ENCODE results near the gene PAX8.
A peak's percentile ranks its signal among the peaks of the same experiment; 100 is the strongest.

Gene PAX8

DNA sequence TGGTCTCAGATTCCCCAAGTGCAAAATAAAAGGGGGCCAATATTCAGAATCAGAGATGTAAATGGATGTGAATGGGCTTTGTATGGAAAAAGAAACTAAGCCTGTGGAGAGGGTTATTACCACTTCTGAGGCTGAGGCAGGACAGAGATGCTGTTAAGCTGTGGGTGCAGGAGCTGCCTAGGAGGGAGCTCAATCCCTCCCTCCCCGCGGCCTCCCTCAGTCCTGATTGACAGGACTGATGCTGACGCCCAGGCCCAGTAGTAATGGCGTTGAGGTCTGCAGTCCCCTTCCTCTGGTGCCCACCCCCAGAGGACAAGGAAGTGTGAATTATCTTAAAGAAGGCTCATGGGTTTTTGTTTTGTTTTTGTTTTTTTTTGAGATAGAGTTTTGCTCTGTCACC, 64.6 kb downstream of the PAX8 start:
- Mint-ChIP-seq H3K4me3 (no peak overlapping the region), H3K9me3 (no peaks in the 10 kb centered on the region), H3K27ac (no peak overlapping the region), H3K27me3 (no peaks in the 10 kb centered on the region), H3K36me3 (no peaks in the 10 kb centered on the region), H3K4me1 (peaks cover 20% of the 10 kb centered on the region)

GRCh38 chr2:113213061-113213930, 65.4 kb downstream of the PAX8 start:
- Mint-ChIP-seq H3K27me3 (no peaks in the 10 kb centered on the region), H3K36me3 (no peaks in the 10 kb centered on the region), H3K4me1 (peaks cover 15% of the 10 kb centered on the region), H3K9me3 (no peaks in the 10 kb centered on the region), H3K27ac (no peak overlapping the region), H3K4me3 (no peak overlapping the region)

DNA sequence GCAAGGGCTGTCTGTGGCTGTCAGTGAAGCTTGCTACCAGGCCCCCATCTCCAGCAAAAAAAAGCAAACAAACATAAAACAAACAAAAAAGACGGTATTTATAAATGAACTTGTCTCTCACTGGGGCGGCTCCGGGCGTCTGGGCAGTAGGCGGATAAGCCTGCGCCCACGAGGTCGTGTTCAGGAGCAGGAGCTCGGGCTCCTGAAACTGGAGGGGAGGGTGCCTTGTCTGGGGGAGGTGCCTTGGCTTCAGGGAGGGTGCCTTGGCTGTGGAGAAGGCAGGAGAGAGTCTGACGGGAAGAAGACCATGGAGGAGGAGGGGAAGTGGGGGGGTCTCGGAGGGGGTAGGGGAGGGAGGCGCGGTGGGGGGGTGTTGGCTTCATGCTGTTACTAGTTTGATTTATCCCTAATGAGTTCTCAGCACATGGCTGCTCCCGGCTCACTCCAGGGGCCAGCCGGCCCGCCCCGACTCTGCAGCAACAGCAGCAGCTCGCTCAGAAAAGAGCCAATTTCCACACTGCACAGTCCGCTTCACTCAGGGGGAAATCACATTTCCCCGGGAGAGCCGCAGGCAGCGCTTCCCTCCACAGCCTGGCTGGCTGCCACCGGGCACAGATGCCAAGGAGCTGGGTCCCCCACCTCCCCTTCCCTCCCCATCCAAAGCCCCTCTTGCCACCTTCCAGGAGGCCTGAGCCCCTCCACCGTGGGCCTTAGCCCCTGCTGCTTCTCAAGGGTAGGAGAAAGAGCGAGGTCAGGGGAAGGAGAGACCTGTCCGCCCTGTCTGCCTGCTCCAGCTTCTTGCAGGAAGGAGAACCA, 66.3 kb downstream of the PAX8 start:
- H3K4me1 Mint-ChIP-seq = peaks cover 12% of the 10 kb centered on the region
- no peak overlapping the region for H3K27ac Mint-ChIP-seq
- no peaks in the 10 kb centered on the region for H3K27me3 Mint-ChIP-seq
- no peak overlapping the region for H3K4me3 Mint-ChIP-seq
- no peaks in the 10 kb centered on the region for H3K9me3 Mint-ChIP-seq
- H3K36me3 Mint-ChIP-seq = no peaks in the 10 kb centered on the region

DNA sequence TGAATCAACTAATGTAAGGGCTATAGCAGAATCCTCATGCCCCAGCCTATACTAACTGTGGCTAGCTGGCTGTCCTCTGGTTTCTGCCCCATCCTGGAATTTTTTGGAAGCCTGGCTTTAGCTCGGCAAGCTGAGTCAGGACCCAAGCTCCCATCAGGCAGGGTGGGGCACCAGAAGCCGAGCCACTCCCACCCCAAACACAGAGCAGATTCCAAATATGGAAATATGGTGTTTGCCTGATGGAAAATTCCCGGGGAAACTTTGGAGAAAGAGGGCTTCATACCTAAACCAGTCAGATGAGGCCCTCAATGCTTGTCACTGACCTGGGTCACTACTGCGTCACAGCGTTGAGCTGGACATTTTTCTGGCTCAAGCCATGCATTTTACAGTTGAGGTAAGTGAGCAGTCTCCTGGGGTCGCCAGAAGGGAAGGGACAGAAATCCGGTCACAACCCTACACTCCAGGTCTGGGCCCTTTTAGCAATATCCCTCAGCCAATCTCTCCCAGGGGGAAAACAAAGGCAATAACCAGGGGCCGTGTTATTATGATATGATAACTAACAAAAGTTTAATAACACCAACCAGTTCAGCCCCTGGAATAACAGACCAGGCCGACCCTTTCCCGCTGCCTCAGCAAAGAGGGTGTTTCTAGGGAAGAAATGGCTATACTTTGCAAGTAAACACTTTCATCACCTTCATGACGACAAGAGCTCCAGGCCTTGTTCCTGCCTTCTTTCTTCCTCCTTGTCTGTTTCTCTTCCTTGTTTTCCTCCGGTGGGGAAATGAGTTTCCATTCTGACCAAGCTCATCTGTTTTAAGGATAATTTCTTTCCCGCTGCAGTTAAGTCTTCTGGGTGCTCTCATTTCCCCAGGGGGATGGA, 67.3 kb downstream of the PAX8 start:
- Mint-ChIP-seq H3K4me1 (peaks cover 6% of the 10 kb centered on the region), H3K4me3 (no peak overlapping the region), H3K9me3 (no peaks in the 10 kb centered on the region), H3K27me3 (no peaks in the 10 kb centered on the region), H3K27ac (no peak overlapping the region), H3K36me3 (no peaks in the 10 kb centered on the region)

GRCh38 chr2:113209646-113210171, 69.0 kb downstream of the PAX8 start:
- H3K4me3 Mint-ChIP-seq = no peak overlapping the region
- no peak overlapping the region for H3K27ac Mint-ChIP-seq
- H3K36me3 Mint-ChIP-seq = no peaks in the 10 kb centered on the region
- H3K27me3 Mint-ChIP-seq = no peaks in the 10 kb centered on the region
- no peaks in the 10 kb centered on the region for H3K9me3 Mint-ChIP-seq
- H3K4me1 Mint-ChIP-seq = peaks cover 15% of the 10 kb centered on the region

DNA sequence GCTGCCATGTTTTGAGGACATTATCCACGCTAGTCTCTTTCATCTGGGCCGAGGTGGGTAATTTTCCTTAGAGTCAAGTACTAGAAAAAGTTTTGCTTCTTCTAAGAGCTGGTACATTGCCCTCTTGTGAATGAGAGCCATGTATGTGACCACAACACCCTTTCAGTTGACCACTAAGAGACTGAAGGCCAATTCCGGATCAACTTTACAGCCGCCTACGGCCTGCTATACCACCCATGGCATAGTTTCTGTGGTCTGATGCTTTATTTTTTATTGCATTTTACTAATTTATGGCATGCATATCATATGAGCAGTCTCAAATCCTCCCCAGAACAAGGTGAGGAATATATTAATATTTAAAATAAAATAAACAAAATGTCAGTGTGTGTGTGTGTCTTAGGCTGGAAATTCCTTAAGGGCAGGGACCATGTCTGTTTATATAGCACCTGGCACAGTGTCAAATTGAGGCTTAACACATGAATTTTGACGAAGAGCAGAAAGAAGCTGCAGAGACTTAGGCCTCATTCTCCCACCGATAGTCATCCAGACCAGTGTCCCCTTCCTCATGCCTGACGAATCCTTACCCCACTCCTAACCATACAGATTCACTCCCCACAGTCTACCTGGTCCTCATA, 69.6 kb downstream of the PAX8 start:
- Mint-ChIP-seq H3K4me3 (no peak overlapping the region), H3K36me3 (no peaks in the 10 kb centered on the region), H3K9me3 (no peaks in the 10 kb centered on the region), H3K27ac (no peak overlapping the region), H3K4me1 (peaks cover 21% of the 10 kb centered on the region), H3K27me3 (no peaks in the 10 kb centered on the region)

- no peak overlapping the region for H3K4me3 Mint-ChIP-seq
- H3K27ac Mint-ChIP-seq = peak overlapping the region; percentile 81
- H3K36me3 Mint-ChIP-seq = no peaks in the 10 kb centered on the region
- no peaks in the 10 kb centered on the region for H3K27me3 Mint-ChIP-seq
- no peaks in the 10 kb centered on the region for H3K9me3 Mint-ChIP-seq
- H3K4me1 Mint-ChIP-seq = peaks cover 25% of the 10 kb centered on the region
Observed at GRCh38 chr2:113208396-113208795, 70.3 kb downstream of the PAX8 start.

DNA sequence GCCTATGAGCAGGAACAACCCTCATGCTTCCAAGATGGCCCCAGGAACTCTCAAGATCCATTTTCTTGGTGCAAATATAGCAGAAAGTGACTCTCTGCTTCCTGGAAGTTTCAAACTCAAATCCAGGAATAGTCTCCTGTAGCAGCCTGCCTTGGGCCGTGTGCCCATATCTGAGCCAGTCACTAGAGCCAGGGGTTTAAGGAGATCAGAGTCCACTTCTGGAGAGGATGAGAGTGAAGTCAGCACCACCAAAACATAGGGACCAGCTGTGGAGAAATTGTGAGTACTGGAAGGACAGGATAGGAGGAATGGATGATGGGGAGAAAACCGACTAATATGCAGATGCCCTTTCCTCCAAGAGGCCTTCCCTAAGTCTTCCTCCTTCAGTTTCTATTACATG, 71.7 kb downstream of the PAX8 start:
- H3K4me3 Mint-ChIP-seq = no peak overlapping the region
- peak overlapping the region; percentile 36 for H3K27ac Mint-ChIP-seq

GRCh38 chr2:113206251-113206650, 72.5 kb downstream of the PAX8 start:
- H3K27me3 Mint-ChIP-seq = no peaks in the 10 kb centered on the region
- H3K36me3 Mint-ChIP-seq = no peaks in the 10 kb centered on the region
- H3K4me1 Mint-ChIP-seq = peaks cover 25% of the 10 kb centered on the region
- H3K27ac Mint-ChIP-seq = peak overlapping the region; percentile 76
- no peak overlapping the region for H3K4me3 Mint-ChIP-seq
- no peaks in the 10 kb centered on the region for H3K9me3 Mint-ChIP-seq

More for the DNA sequence above, 71.7 kb downstream of the PAX8 start:
- H3K36me3 Mint-ChIP-seq = no peaks in the 10 kb centered on the region
- peaks cover 25% of the 10 kb centered on the region for H3K4me1 Mint-ChIP-seq
- H3K27me3 Mint-ChIP-seq = no peaks in the 10 kb centered on the region
- H3K9me3 Mint-ChIP-seq = no peaks in the 10 kb centered on the region

- H3K27me3 Mint-ChIP-seq = no peaks in the 10 kb centered on the region
- no peaks in the 10 kb centered on the region for H3K9me3 Mint-ChIP-seq
- H3K4me1 Mint-ChIP-seq = peaks cover 30% of the 10 kb centered on the region
- no peak overlapping the region for H3K4me3 Mint-ChIP-seq
- H3K27ac Mint-ChIP-seq = peak overlapping the region; percentile 49
- H3K36me3 Mint-ChIP-seq = no peaks in the 10 kb centered on the region
Observed at GRCh38 chr2:113203901-113204519, 74.7 kb downstream of the PAX8 start.

GRCh38 chr2:113203217-113203530, 75.5 kb downstream of the PAX8 start:
- Mint-ChIP-seq H3K36me3 (no peaks in the 10 kb centered on the region), H3K4me1 (peaks cover 28% of the 10 kb centered on the region), H3K4me3 (no peak overlapping the region), H3K27ac (peak overlapping the region; percentile 79), H3K27me3 (no peaks in the 10 kb centered on the region), H3K9me3 (no peaks in the 10 kb centered on the region)

- Mint-ChIP-seq H3K9me3 (no peaks in the 10 kb centered on the region), H3K27ac (peak overlapping the region; percentile 79), H3K4me1 (peaks cover 24% of the 10 kb centered on the region), H3K36me3 (no peaks in the 10 kb centered on the region), H3K27me3 (no peaks in the 10 kb centered on the region), H3K4me3 (no peak overlapping the region)
Observed at GRCh38 chr2:113202305-113203216, 76.2 kb downstream of the PAX8 start.

- Mint-ChIP-seq H3K36me3 (peaks cover 2% of the 10 kb centered on the region), H3K27me3 (no peaks in the 10 kb centered on the region), H3K9me3 (no peaks in the 10 kb centered on the region), H3K4me1 (peaks cover 31% of the 10 kb centered on the region), H3K27ac (no peak overlapping the region), H3K4me3 (no peak overlapping the region)
Observed at GRCh38 chr2:113201496-113202304, 77.0 kb downstream of the PAX8 start.

Measured in activated naive CD4-positive, alpha-beta T cell treated with anti-CD3 and anti-CD28 coated beads, Interleukin-2, amount 50 U/mL, for 24 hours (primary cell).